ENCODE results near the gene OR2M4. TPM values are rescaled to one million over a fixed set of nuclear protein-coding genes. Genes with fewer than 3 reads are reported as not detected.

The OR2M4 gene
- total RNA-seq, 1 experiment from 2014 or later: not detected

DNA sequence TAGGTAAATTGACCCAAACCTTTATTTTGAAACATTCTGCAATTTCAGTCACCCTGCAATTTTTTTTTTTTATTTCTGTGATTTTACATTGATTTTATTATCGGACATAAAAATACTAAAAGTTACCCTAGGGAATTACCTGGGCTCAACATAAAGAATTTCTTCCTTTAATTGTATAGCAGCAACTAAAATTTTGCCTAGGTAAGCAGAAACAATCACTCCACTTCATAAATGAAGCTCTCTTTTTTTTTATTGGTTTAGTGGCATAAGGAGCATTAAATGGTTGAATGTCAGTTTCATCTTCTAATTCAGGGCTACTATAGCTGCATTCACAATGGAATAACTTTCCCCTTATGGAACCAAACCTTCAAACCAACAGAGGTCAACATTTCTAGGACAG, 15.3 kb upstream of the OR2M4 start:
- H3K9me3 Mint-ChIP-seq: peaks cover 78 to 85% of the 10 kb centered on the region in 2 experiments

More for the DNA sequence above, 15.3 kb upstream of the OR2M4 start:
- no peak overlapping the region for H3K4me2 ChIP-seq (ENCODE audit: insufficient read depth, insufficient read length, low read length)
- no peak overlapping the region for H2BK5ac ChIP-seq (ENCODE audit: insufficient read length, low read length)
- H2BK15ac ChIP-seq (ENCODE audit: low read depth, low read length): no peak overlapping the region
- H3K23me2 ChIP-seq (ENCODE audit: insufficient read length, low read depth, low read length, poor library complexity, severe bottlenecking): no peaks in the 10 kb centered on the region
- H3K4me3 Mint-ChIP-seq: no peak overlapping the region
- H3K27ac ChIP-seq (ENCODE audit: insufficient read length, low read depth, low read length): no peak overlapping the region
- H3K4me1 ChIP-seq (ENCODE audit: insufficient read depth, low read length): no peaks in the 10 kb centered on the region
- no peak overlapping the region for H4K5ac ChIP-seq (ENCODE audit: insufficient read length, low read depth, low read length)
- no peak overlapping the region for H2AK5ac ChIP-seq (ENCODE audit: insufficient read length, low read length)
- no peak overlapping the region for H3K18ac ChIP-seq (ENCODE audit: insufficient read length, low read depth, low read length)
- WGBS (ENCODE audit: extremely low coverage, insufficient read length, low lambda C conversion rate): no CpG with 5 or more reads among the region's 1 CpG
- H3K27me3 Mint-ChIP-seq (ENCODE audit: low read depth): no peaks in the 10 kb centered on the region; the same call in 1 of the 2 replicates
- no peak overlapping the region for H2BK12ac ChIP-seq (ENCODE audit: insufficient read length, low read depth, low read length)
- H3K9ac ChIP-seq (ENCODE audit: extremely low read depth, insufficient read length, low read length): no peak overlapping the region
- H3K36me3 Mint-ChIP-seq (ENCODE audit: insufficient read depth in 1 of 3, low read depth in 3 of 3): peaks cover 0 to 33% (median 3%) of the 10 kb centered on the region in 3 experiments; a peak in 4 of 7 replicates
- no peak overlapping the region for H4K8ac ChIP-seq (replicated peaks; ENCODE audit: insufficient read length, low read depth, low read length)
- DNase-seq: no peak
- H3K14ac ChIP-seq (ENCODE audit: insufficient read depth, low read length): no peak overlapping the region
- no peaks in the 10 kb centered on the region for H3K27me3 ChIP-seq (ENCODE audit: insufficient read depth, low read length)
- TF ChIP-seq, protein P1, sequence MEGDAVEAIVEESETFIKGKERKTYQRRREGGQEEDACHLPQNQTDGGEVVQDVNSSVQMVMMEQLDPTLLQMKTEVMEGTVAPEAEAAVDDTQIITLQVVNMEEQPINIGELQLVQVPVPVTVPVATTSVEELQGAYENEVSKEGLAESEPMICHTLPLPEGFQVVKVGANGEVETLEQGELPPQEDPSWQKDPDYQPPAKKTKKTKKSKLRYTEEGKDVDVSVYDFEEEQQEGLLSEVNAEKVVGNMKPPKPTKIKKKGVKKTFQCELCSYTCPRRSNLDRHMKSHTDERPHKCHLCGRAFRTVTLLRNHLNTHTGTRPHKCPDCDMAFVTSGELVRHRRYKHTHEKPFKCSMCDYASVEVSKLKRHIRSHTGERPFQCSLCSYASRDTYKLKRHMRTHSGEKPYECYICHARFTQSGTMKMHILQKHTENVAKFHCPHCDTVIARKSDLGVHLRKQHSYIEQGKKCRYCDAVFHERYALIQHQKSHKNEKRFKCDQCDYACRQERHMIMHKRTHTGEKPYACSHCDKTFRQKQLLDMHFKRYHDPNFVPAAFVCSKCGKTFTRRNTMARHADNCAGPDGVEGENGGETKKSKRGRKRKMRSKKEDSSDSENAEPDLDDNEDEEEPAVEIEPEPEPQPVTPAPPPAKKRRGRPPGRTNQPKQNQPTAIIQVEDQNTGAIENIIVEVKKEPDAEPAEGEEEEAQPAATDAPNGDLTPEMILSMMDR (conservative IDR thresholded peaks at IDR 0.05): no peak
- H3K56ac ChIP-seq (ENCODE audit: insufficient read length, low read depth, low read length): no peak overlapping the region
- no peak overlapping the region for H2BK120ac ChIP-seq (ENCODE audit: low read depth, low read length, poor library complexity, severe bottlenecking)
- H3K27ac Mint-ChIP-seq: no peak overlapping the region
- no peak overlapping the region for H3K4ac ChIP-seq (ENCODE audit: low read depth, low read length)
- no peaks in the 10 kb centered on the region for H3K4me1 Mint-ChIP-seq
- H4K91ac ChIP-seq (ENCODE audit: insufficient read length, low read depth, low read length): no peak overlapping the region
- no peak overlapping the region for H3T11ph ChIP-seq (ENCODE audit: low read length)
- no peaks in the 10 kb centered on the region for H3K79me1 ChIP-seq (ENCODE audit: insufficient read depth, low read depth, low read length, poor library complexity, severe bottlenecking)
- no peaks in the 10 kb centered on the region for H4K20me1 ChIP-seq (ENCODE audit: control insufficient read depth, insufficient read depth, insufficient read length)
- H3K23ac ChIP-seq (ENCODE audit: insufficient read length, low read depth, low read length): no peak overlapping the region
- no peaks in the 10 kb centered on the region for H3K79me2 ChIP-seq (ENCODE audit: insufficient read depth, low read length)
- no peak overlapping the region for H2BK20ac ChIP-seq (ENCODE audit: low read depth, low read length, poor library complexity, severe bottlenecking)
- peaks cover 50% of the 10 kb centered on the region for H3K9me3 ChIP-seq (ENCODE audit: control insufficient read depth, low read depth, low read length)
- H2AFZ ChIP-seq (ENCODE audit: low read length): no peak overlapping the region

All from H9 (cell line).